ENCODE results near the gene B3GNT3. TPM values are rescaled to one million over a fixed set of nuclear protein-coding genes. Genes with fewer than 3 reads are reported as not detected.

B3GNT3 gene
- total and polyA plus RNA-seq, 2 of the 13 experiments (the other 11 are each of a cell fraction or from before 2014, with no cell fraction given) = 0.86 to 4.0 TPM

- FAIRE-seq (no peak), DNase-seq (ENCODE audit: low spot score) (no peak), ATAC-seq (no peak)
- Histone ChIP-seq H3K27ac (ENCODE audit: extremely low read length, insufficient read depth, low read length) (no peak overlapping the region), H3K9me3 (ENCODE audit: low read length) (no peaks in the 10 kb centered on the region), H3K4me3 (replicated peaks in 1 of 3; ENCODE audit: insufficient read depth in 1 of 3, low read depth in 2 of 3, low read length in 3 of 3) (no peak overlapping the region), H3K4me1 (ENCODE audit: insufficient read depth, low read length) (0 out of 2 replicates have a peak, but pooled peaks cover 7% of the 10 kb centered on the region), H2AFZ (ENCODE audit: low read length) (no peak overlapping the region), H3K36me3 (replicated peaks in 1 of 2; ENCODE audit: control insufficient read depth in 1 of 2, insufficient read depth in 2 of 2, low read length in 2 of 2) (no peaks in the 10 kb centered on the region; a peak in 2 of 5 replicates), H3K79me2 (ENCODE audit: insufficient read depth, low read length) (no peaks in the 10 kb centered on the region), H3K27me3 (ENCODE audit: control insufficient read depth in 1 of 2, insufficient read depth in 2 of 2, low read length in 2 of 2) (no peaks in the 10 kb centered on the region), H3K9ac (ENCODE audit: insufficient read depth, low read depth, low read length) (no peak overlapping the region), H3K4me2 (ENCODE audit: low read depth, low read length) (no peak overlapping the region), H4K20me1 (ENCODE audit: insufficient read depth, low read length) (no peaks in the 10 kb centered on the region)
- BruUV-seq (replicated peaks) = no TSS peak
- in situ Hi-C loops (cut with HindIII; ENCODE audit: extremely low pct_ligation_motif_present, low pct_unique_long_range_greater_than_20kb) = no loop called here
- ChIA-PET CTCF (ENCODE audit: low intra/inter-chr PET ratio, low total read pairs) (no interaction called here), POLR2A (interaction anchor here (0.9 to 1.2 kb wide), 2 partner anchors 18 to 19 kb away, joined by 3 to 4 read pairs; partner anchors contain the start of gene JAK3)
- intact Hi-C loops (cut with micrococcal nuclease; ENCODE audit: unreplicated experiment) = no loop called here
- WGBS (ENCODE audit: low lambda C conversion rate) = 91% methylated on average over 28 of the region's 29 CpGs
- TF ChIP-seq MTA3 (CRISPR knock-in tag; IDR thresholded peaks at IDR 0.05) (no peak), ZFYVE20 (CRISPR knock-in tag; IDR thresholded peaks at IDR 0.05; ENCODE audit: borderline replicate concordance, low read depth) (no peak), ZNF24 (IDR thresholded peaks at IDR 0.05) (no peak), YY1 (IDR thresholded peaks at IDR 0.05; ENCODE audit: insufficient read depth, insufficient replicate concordance, low read depth, low read length) (no peak), SAP130 (CRISPR knock-in tag; IDR thresholded peaks at IDR 0.05; ENCODE audit: low read depth) (no peak), ZNF530 (CRISPR knock-in tag; IDR thresholded peaks at IDR 0.05; ENCODE audit: low read depth) (no peak), ELF1 (CRISPR knock-in tag; IDR thresholded peaks at IDR 0.05) (no peak), NR2F6 (IDR thresholded peaks at IDR 0.05) (no peak), NR2F6 (CRISPR knock-in tag; IDR thresholded peaks at IDR 0.05) (no peak), ELK4 (CRISPR knock-in tag; IDR thresholded peaks at IDR 0.05; ENCODE audit: borderline replicate concordance) (no peak), HIVEP1 (CRISPR knock-in tag; IDR thresholded peaks at IDR 0.05) (no peak), SMARCE1 (IDR thresholded peaks at IDR 0.05; ENCODE audit: borderline replicate concordance) (no peak), MATR3 (CRISPR knock-in tag; IDR thresholded peaks at IDR 0.05) (no peak), SP5 (CRISPR knock-in tag; IDR thresholded peaks at IDR 0.05; ENCODE audit: borderline replicate concordance, low read depth) (no peak), EHMT2 (IDR thresholded peaks at IDR 0.05; ENCODE audit: borderline replicate concordance, low read depth, low read length) (no peak), NFKBIZ (CRISPR knock-in tag; IDR thresholded peaks at IDR 0.05) (no peak), ZNF775 (CRISPR knock-in tag; IDR thresholded peaks at IDR 0.05; ENCODE audit: borderline replicate concordance) (no peak)
- TF ChIP-seq, protein P1, sequence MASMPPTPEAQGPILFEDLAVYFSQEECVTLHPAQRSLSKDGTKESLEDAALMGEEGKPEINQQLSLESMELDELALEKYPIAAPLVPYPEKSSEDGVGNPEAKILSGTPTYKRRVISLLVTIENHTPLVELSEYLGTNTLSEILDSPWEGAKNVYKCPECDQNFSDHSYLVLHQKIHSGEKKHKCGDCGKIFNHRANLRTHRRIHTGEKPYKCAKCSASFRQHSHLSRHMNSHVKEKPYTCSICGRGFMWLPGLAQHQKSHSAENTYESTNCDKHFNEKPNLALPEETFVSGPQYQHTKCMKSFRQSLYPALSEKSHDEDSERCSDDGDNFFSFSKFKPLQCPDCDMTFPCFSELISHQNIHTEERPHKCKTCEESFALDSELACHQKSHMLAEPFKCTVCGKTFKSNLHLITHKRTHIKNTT (CRISPR knock-in tag; IDR thresholded peaks at IDR 0.05) = no peak
- TF ChIP-seq, protein P2, sequence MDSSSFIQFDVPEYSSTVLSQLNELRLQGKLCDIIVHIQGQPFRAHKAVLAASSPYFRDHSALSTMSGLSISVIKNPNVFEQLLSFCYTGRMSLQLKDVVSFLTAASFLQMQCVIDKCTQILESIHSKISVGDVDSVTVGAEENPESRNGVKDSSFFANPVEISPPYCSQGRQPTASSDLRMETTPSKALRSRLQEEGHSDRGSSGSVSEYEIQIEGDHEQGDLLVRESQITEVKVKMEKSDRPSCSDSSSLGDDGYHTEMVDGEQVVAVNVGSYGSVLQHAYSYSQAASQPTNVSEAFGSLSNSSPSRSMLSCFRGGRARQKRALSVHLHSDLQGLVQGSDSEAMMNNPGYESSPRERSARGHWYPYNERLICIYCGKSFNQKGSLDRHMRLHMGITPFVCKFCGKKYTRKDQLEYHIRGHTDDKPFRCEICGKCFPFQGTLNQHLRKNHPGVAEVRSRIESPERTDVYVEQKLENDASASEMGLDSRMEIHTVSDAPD (CRISPR knock-in tag; IDR thresholded peaks at IDR 0.05) = no peak
These were observed 35.1 kb downstream of the B3GNT3 start for GRCh38 chr19:17829855-17830566.

Measured in HepG2 (cell line).